Measurements from ENCODE around the gene NLRC5. TPM values are rescaled to one million over a fixed set of nuclear protein-coding genes. Genes with fewer than 3 reads are reported as not detected.

Gene NLRC5
- total and polyA plus RNA-seq, 9 of the 15 experiments (the other 6 are each of a cell fraction or from before 2014, with no cell fraction given): 0.59 to 0.71 TPM; not detected in 7

- TF ChIP-seq NFIX (CRISPR knock-in tag; IDR thresholded peaks at IDR 0.05; ENCODE audit: low read depth) (no peak), PHF20 (IDR thresholded peaks at IDR 0.05; ENCODE audit: partially characterized antibody) (peak; percentile 35), ZNF778 (CRISPR knock-in tag; IDR thresholded peaks at IDR 0.05) (no peak), USF2 (CRISPR knock-in tag; IDR thresholded peaks at IDR 0.05) (no peak), ZNF395 (CRISPR knock-in tag; IDR thresholded peaks at IDR 0.05) (no peak), ZNF324 (CRISPR knock-in tag; IDR thresholded peaks at IDR 0.05) (no peak), KAT7 (CRISPR knock-in tag; IDR thresholded peaks at IDR 0.05; ENCODE audit: borderline replicate concordance) (0 out of 2 replicates have a peak, but pooled peaks have one; percentile 38), UBTF (IDR thresholded peaks at IDR 0.05; ENCODE audit: borderline replicate concordance in 1 of 2, low read depth in 2 of 2, low read length in 2 of 2) (no peak), ZBTB12 (CRISPR knock-in tag; IDR thresholded peaks at IDR 0.05) (no peak), CBX8 (IDR thresholded peaks at IDR 0.05; ENCODE audit: borderline replicate concordance, extremely low read depth, low read depth, low read length, poor library complexity, severe bottlenecking) (no peak), GTF2A2 (tag; IDR thresholded peaks at IDR 0.05) (no peak), ZBTB7A (IDR thresholded peaks at IDR 0.05; ENCODE audit: borderline replicate concordance, control insufficient read depth, low read depth, low read length) (peak; percentile 81; the same call in 1 of the 2 replicates), HNRNPH1 (optimal IDR thresholded peaks at IDR 0.05; ENCODE audit: low read depth, low read length) (no peak), MNT (conservative IDR thresholded peaks at IDR 0.05) (peak; percentile 31 to 54; a peak in 2 of 4 replicates), NR2C1 (IDR thresholded peaks at IDR 0.05) (peak; percentile 81), NR2C1 (tag; IDR thresholded peaks at IDR 0.05) (peak; percentile 84), BRF1 (IDR thresholded peaks at IDR 0.05; ENCODE audit: borderline replicate concordance, extremely low read depth, insufficient read length) (no peak)
Measured at GRCh38 chr16:56964243-56965148, 24.9 kb upstream of the NLRC5 start (continued).
